GM12878 (cell line): ENCODE results near the gene CAT. TPM values are rescaled to one million over a fixed set of nuclear protein-coding genes. Genes with fewer than 3 reads are reported as not detected.

Source experiments
- ATAC-seq: fragments of 200-7000 bp; cut with Tn5 transposase; 3 replicates; pipeline ENCODE4 v1.9.1; 2020; ENCODE audit warnings: mild to moderate bottlenecking, moderate library complexity
- BruUV-seq: library from RNA; stranded (reverse); fragments of 400-500 nt; replicated peaks from 2 replicates; lab custom pipeline; 2021; lab: Mats Ljungman, UMichigan
- CTCF ChIA-PET: fragments of 300-600 bp; sonication (Branson Sonifier 250); formaldehyde crosslinking; extraction: SDS; loops from one replicate; lab custom pipeline; 2021; ENCODE audit warnings: inconsistent platforms; lab: Yijun Ruan, JAX
- POLR2A ChIA-PET: fragments of 350-600 bp; formaldehyde crosslinking; extraction: SDS; loops from one replicate; lab custom pipeline; 2021; ENCODE audit warnings: inconsistent platforms; lab: Charles Lee
- RAD21 ChIA-PET: fragments of 300-600 bp; sonication (Branson Sonifier 250); formaldehyde crosslinking; loops from one replicate; lab custom pipeline; 2023; ENCODE audit warnings: antibody characterized with exemption; ENCODE audit not compliant: unreplicated experiment; lab: Charles Lee
- SMC1A ChIA-PET: fragments of 300-600 bp; sonication (Branson Sonifier 250); formaldehyde crosslinking; loops from one replicate; lab custom pipeline; 2023; ENCODE audit not compliant: unreplicated experiment, uncharacterized antibody; lab: Charles Lee
- DNase-seq: peaks from one replicate; pipeline ENCODE4 v3.0.0-alpha.2; 2011; ENCODE audit warnings: low read depth, low spot score
- FAIRE-seq: peaks from 3 replicates; lab custom pipeline; 2011; peaks lifted over from hg19 to GRCh38; lab: Jason Lieb, UNC
- H2AFZ ChIP-seq: 2 replicates; pipeline ENCODE4 v1.6.0; 2011; ENCODE audit warnings: low read depth, low read length, control low read depth; ENCODE audit not compliant: control insufficient read depth
- H3K27ac ChIP-seq: 2 replicates; pipeline ENCODE4 v1.5.1; 2011; ENCODE audit warnings: control low read depth; ENCODE audit not compliant: control insufficient read depth, insufficient read depth
- H3K27me3 ChIP-seq, 2 experiments: replicated peaks in 1 of 2; 2 replicates each; pipeline versions ENCODE4 v1.6.0 to v1.6.1; 2011; ENCODE audit warnings: low read length in 1 of 2; ENCODE audit not compliant: control insufficient read depth in 2 of 2, insufficient read depth in 2 of 2
- H3K36me3 ChIP-seq, 2 experiments: 2 replicates each; pipeline ENCODE4 v1.5.1; 2011; ENCODE audit warnings: low read length in 1 of 2; ENCODE audit not compliant: control insufficient read depth in 2 of 2, insufficient read depth in 2 of 2
- H3K4me1 ChIP-seq: 2 replicates; pipeline ENCODE4 v1.6.1; 2011; ENCODE audit warnings: mild to moderate bottlenecking, low read length, moderate library complexity, mixed read lengths; ENCODE audit not compliant: control insufficient read depth, insufficient read depth
- H3K4me2 ChIP-seq: 2 replicates; pipeline ENCODE4 v1.6.0; 2011; ENCODE audit warnings: control low read depth; ENCODE audit not compliant: control insufficient read depth, insufficient read depth
- H3K4me3 ChIP-seq: fragments of 200-600 bp; sonication (generic); 2 replicates; pipeline ENCODE4 v1.5.1; 2016
- H3K79me2 ChIP-seq: 2 replicates; pipeline ENCODE4 v1.6.0; 2011; ENCODE audit warnings: low read length; ENCODE audit not compliant: control insufficient read depth, insufficient read depth
- H3K9ac ChIP-seq: 2 replicates; pipeline ENCODE4 v1.8.0; 2011; ENCODE audit warnings: low read length, control low read depth, mixed read lengths; ENCODE audit not compliant: control insufficient read depth, insufficient read depth
- H3K9me3 ChIP-seq: replicated peaks from 3 replicates; pipeline ENCODE4 v1.5.1; 2011; ENCODE audit warnings: mild to moderate bottlenecking, low read length; ENCODE audit not compliant: control insufficient read depth, insufficient read depth
- H4K20me1 ChIP-seq: 2 replicates; pipeline ENCODE4 v1.6.0; 2011; ENCODE audit not compliant: control insufficient read depth, insufficient read depth
- ATF7 ChIP-seq: fragments of 450-650 bp; IDR thresholded peaks from 2 replicates; pipeline ENCODE4 v1.6.1; 2016; ENCODE audit warnings: low read depth, mild to moderate bottlenecking
- BCL11A ChIP-seq: IDR thresholded peaks from 2 replicates; pipeline ENCODE4 v1.6.1; 2011; ENCODE audit warnings: low read depth, low read length
- BHLHE40 ChIP-seq, 2 experiments: fragments of 450-650 bp in 1 of 2; IDR thresholded peaks; 2 replicates each; pipeline ENCODE4 v1.6.1; 2011 to 2017; ENCODE audit warnings: low read depth in 2 of 2, borderline replicate concordance in 1 of 2, improper control_type of control experiment in 1 of 2, low read length in 1 of 2, mild to moderate bottlenecking in 1 of 2
- BRCA1 ChIP-seq: IDR thresholded peaks from 2 replicates; pipeline ENCODE4 v1.6.1; 2011; ENCODE audit warnings: low read depth, low read length, improper control_type of control experiment
- EZH2 ChIP-seq: IDR thresholded peaks from 2 replicates; pipeline ENCODE4 v1.6.1; 2012; ENCODE audit warnings: low read depth, mild to moderate bottlenecking, control low read depth, inconsistent platforms, low read length, borderline replicate concordance; ENCODE audit not compliant: control insufficient read depth
- IKZF2 ChIP-seq, 2 experiments: fragments of 450-650 bp; IDR thresholded peaks; 2 replicates each; pipeline ENCODE4 v1.6.1; 2017; ENCODE audit warnings: mild to moderate bottlenecking in 2 of 2, moderate library complexity in 2 of 2
- IRF5 ChIP-seq: fragments of 450-650 bp; IDR thresholded peaks from 2 replicates; pipeline ENCODE4 v1.6.1; 2017; ENCODE audit warnings: borderline replicate concordance
- NBN ChIP-seq: fragments of 450-650 bp; IDR thresholded peaks from 2 replicates; pipeline ENCODE4 v1.6.1; 2016
- POU2F2 ChIP-seq: IDR thresholded peaks from 3 replicates; pipeline ENCODE4 v1.6.1; 2011; ENCODE audit warnings: low read depth, mild to moderate bottlenecking, low read length, borderline replicate concordance
- RAD51 ChIP-seq: fragments of 450-650 bp; IDR thresholded peaks from 2 replicates; pipeline ENCODE4 v1.6.1; 2016; ENCODE audit warnings: moderate library complexity, mild to moderate bottlenecking, inconsistent platforms
- SMAD1 ChIP-seq: fragments of 450-650 bp; IDR thresholded peaks from 2 replicates; pipeline ENCODE4 v1.6.1; 2018; ENCODE audit warnings: mild to moderate bottlenecking, low read depth; ENCODE audit not compliant: partially characterized antibody
- TARDBP ChIP-seq: IDR thresholded peaks from 2 replicates; pipeline ENCODE4 v1.6.1; 2016; ENCODE audit warnings: borderline replicate concordance
- USF2 ChIP-seq: IDR thresholded peaks from 2 replicates; pipeline ENCODE4 v1.6.1; 2011; ENCODE audit warnings: low read depth, low read length, improper control_type of control experiment, borderline replicate concordance
- ZNF622 ChIP-seq: fragments of 450-650 bp; IDR thresholded peaks from 2 replicates; pipeline ENCODE4 v1.6.1; 2017; ENCODE audit warnings: mild to moderate bottlenecking, inconsistent platforms
- WGBS: methylation state at CpG from one replicate; pipeline ENCODE4 v1.1.6; 2016; ENCODE audit warnings: low lambda C conversion rate; ENCODE audit not compliant: insufficient replicate concordance, insufficient coverage; ENCODE audit errors: missing lambda C conversion rate; 5-methylcytosine and 5-hydroxymethylcytosine counted together
- in situ Hi-C: fragments of 300-500 bp; cut with MboI; formaldehyde crosslinking; loops from 9 replicates; pipeline ENCODE4 v1.14.3; 2018; ENCODE audit warnings: mixed read lengths
- intact Hi-C: fragments of 100-400 bp; cut with micrococcal nuclease; formaldehyde crosslinking; loops from one replicate; pipeline ENCODE4 v1.14.2; 2022; ENCODE audit not compliant: unreplicated experiment
- polyA plus RNA-seq, 11 experiments: library from polyadenylated mRNA; depleted of rRNA in 4 of 11; unstranded in 6 of 11; stranded (reverse) in 5 of 11; fragments of >200 nt; fragmentation: Nextera tagmentation in 4 of 11; fragmentation: Illumina TruSeq in 1 of 11; extraction: Ambion mirVana in 4 of 11; extraction: Trizol in 1 of 11; gene quantifications; 1 replicate in 1 of 11; 2 replicates in 10 of 11; pipeline versions ENCODE4 v1.2.1 to v1.2.3, GENCODE V29; 2011 to 2016; ENCODE audit warnings: inconsistent platforms in 2 of 11, missing spikeins in 2 of 11, low read depth in 1 of 11
- total RNA-seq, 4 experiments: library from RNA; depleted of rRNA in 3 of 4; stranded (reverse); fragments of >200 nt in 3 of 4; fragmentation: Illumina TruSeq in 1 of 4; extraction: Trizol in 1 of 4; gene quantifications; 2 replicates each; pipeline versions ENCODE4 v1.2.1 to v1.2.3, GENCODE V29; 2013 to 2021
- TF ChIP-seq, protein P1 (sequence below): fragments of 450-650 bp; IDR thresholded peaks from 2 replicates; pipeline ENCODE4 v1.6.1; 2014; ENCODE audit warnings: mild to moderate bottlenecking

The CAT gene
- total and polyA plus RNA-seq, 10 of the 15 experiments (the other 5 are each of a cell fraction or from before 2014, with no cell fraction given) = 22.4 to 71.3 (median 33.6) TPM

DNA sequence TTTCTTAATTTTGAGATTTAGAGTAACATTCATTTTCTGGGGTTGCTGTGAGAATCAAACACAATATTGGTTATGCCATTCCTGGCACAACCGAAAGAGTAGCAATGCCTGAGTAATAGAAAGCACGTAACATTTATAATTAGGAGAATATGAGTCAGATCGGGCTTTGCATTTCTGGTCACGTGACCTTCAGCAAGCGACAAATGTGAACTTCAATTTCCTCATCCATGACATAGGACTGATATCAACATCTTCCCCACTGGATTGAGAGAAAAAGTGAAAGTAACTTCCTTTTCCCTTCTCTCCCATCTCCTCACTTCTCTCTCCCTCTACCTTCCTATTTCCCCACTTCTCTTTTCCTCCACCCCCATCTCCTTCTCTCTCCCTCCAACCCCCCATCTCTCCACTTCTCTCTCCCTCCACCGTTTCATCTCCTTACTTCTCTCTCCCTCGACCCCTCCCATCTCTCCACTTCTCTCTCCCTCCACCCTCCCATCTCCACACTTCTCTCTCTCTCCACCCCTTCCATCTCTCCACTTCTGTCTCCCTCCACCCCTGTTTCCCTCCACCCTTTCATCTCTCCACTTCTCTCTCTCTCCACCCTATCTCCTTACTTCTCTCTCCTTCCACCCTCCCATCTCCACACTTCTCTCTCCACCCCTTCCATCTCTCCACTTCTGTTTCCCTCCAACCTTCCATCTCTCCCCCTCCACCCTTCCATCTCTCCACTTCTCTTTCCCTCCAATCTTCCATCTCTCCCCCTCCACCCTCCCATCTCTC is 33.5 kb upstream of the CAT start:
- no peak overlapping the region for H3K9ac ChIP-seq
- H4K20me1 ChIP-seq = no peaks in the 10 kb centered on the region; the same call in 1 of the 2 replicates
- H3K79me2 ChIP-seq = no peaks in the 10 kb centered on the region
- peak; percentile 16 for DNase-seq
- no peak for FAIRE-seq
- no peaks in the 10 kb centered on the region for H3K9me3 ChIP-seq
- H3K4me2 ChIP-seq = no peak overlapping the region
- 2% methylated on average over 6 of the region's 7 CpGs for WGBS
- no TSS peak for BruUV-seq
- H3K27me3 ChIP-seq = no peaks in the 10 kb centered on the region
- POLR2A ChIA-PET = no interaction called here
- SMC1A ChIA-PET = no interaction called here
- RAD21 ChIA-PET = no interaction called here
- CTCF ChIA-PET = no interaction called here
- H2AFZ ChIP-seq = peak overlapping the region; percentile 37
- no peaks in the 10 kb centered on the region for H3K36me3 ChIP-seq
- peak; percentile 56 for ATAC-seq
- in situ Hi-C loops = no loop called here
- intact Hi-C loops = no loop called here
- H3K27ac ChIP-seq = no peak overlapping the region
- TF ChIP-seq TARDBP (no peak), NBN (no peak), IKZF2 (IDR thresholded peaks at IDR 0.05) (peak in 1 of 2 experiments; percentile 32; a peak in 1 of 4 replicates), POU2F2 (0 out of 3 replicates have a peak, but pooled peaks have one; percentile 20), EZH2 (no peak), USF2 (peak; percentile 22; the same call in 1 of the 2 replicates), BRCA1 (no peak), IRF5 (no peak), ZNF622 (no peak), SMAD1 (no peak), BHLHE40 (IDR thresholded peaks at IDR 0.05; ENCODE audit: borderline replicate concordance in 1 of 2, low read depth in 2 of 2, low read length in 1 of 2) (peak in 1 of 2 experiments; percentile 63; a peak in 2 of 4 replicates), BCL11A (0 out of 2 replicates have a peak, but pooled peaks have one; percentile 13), ATF7 (0 out of 2 replicates have a peak, but pooled peaks have one; percentile 12), RAD51 (peak; percentile 93)
- TF ChIP-seq, protein P1, sequence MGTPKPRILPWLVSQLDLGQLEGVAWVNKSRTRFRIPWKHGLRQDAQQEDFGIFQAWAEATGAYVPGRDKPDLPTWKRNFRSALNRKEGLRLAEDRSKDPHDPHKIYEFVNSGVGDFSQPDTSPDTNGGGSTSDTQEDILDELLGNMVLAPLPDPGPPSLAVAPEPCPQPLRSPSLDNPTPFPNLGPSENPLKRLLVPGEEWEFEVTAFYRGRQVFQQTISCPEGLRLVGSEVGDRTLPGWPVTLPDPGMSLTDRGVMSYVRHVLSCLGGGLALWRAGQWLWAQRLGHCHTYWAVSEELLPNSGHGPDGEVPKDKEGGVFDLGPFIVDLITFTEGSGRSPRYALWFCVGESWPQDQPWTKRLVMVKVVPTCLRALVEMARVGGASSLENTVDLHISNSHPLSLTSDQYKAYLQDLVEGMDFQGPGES = no peak
- 0 out of 2 replicates have a peak overlapping the region, but pooled peaks have one; percentile 13 for H3K4me3 ChIP-seq
- no peaks in the 10 kb centered on the region for H3K4me1 ChIP-seq
